Mucosa of stomach (tissue), 1 donor: ENCODE measurements around the gene EHD1.

Experiments
- H3K27me3 ChIP-seq: one replicate; pipeline ENCODE4 v1.7.0; 2013; ENCODE audit warnings: mild to moderate bottlenecking, low read length; ENCODE audit not compliant: control insufficient read depth, insufficient read depth
- H3K36me3 ChIP-seq: one replicate; pipeline ENCODE4 v1.7.0; 2013; ENCODE audit warnings: low read length; ENCODE audit not compliant: control insufficient read depth, insufficient read depth
- H3K4me1 ChIP-seq: one replicate; pipeline ENCODE4 v1.7.0; 2013; ENCODE audit warnings: mild to moderate bottlenecking, low read length; ENCODE audit not compliant: control insufficient read depth, insufficient read depth
- H3K4me3 ChIP-seq: one replicate; pipeline ENCODE4 v1.7.0; 2013; ENCODE audit warnings: low read length
- H3K9ac ChIP-seq: one replicate; pipeline ENCODE4 v1.7.0; 2013; ENCODE audit warnings: mild to moderate bottlenecking, low read length, moderate library complexity
- H3K9me3 ChIP-seq: one replicate; pipeline ENCODE4 v1.7.0; 2013; ENCODE audit warnings: mild to moderate bottlenecking, low read length, moderate library complexity; ENCODE audit not compliant: control insufficient read depth
- donor health status: Pancreatic carcinoma.

EHD1 gene

GRCh38 chr11:64893194-64894069 lies 15.0 kb upstream of the EHD1 start:
- H3K9me3 ChIP-seq: no peaks in the 10 kb centered on the region
- peaks cover 12% of the 10 kb centered on the region for H3K36me3 ChIP-seq
- peaks cover 35% of the 10 kb centered on the region for H3K4me1 ChIP-seq
- no peaks in the 10 kb centered on the region for H3K27me3 ChIP-seq
- H3K9ac ChIP-seq: peak overlapping the region; percentile 98
- peak overlapping the region; percentile 93 for H3K4me3 ChIP-seq

- Histone ChIP-seq H3K4me1 (peaks cover 41% of the 10 kb centered on the region), H3K36me3 (peaks cover 12% of the 10 kb centered on the region), H3K9me3 (no peaks in the 10 kb centered on the region), H3K4me3 (peak overlapping the region; percentile 93), H3K27me3 (no peaks in the 10 kb centered on the region), H3K9ac (peak overlapping the region; percentile 98)
These were observed 14.4 kb upstream of the EHD1 start for GRCh38 chr11:64892838-64893193.

GRCh38 chr11:64892411-64892831 lies 14.0 kb upstream of the EHD1 start:
- H3K27me3 ChIP-seq: no peaks in the 10 kb centered on the region
- peaks cover 45% of the 10 kb centered on the region for H3K4me1 ChIP-seq
- H3K9ac ChIP-seq: peak overlapping the region; percentile 98
- peaks cover 12% of the 10 kb centered on the region for H3K36me3 ChIP-seq
- H3K4me3 ChIP-seq: peak overlapping the region; percentile 93
- no peaks in the 10 kb centered on the region for H3K9me3 ChIP-seq

GRCh38 chr11:64891880-64892279 lies 13.5 kb upstream of the EHD1 start:
- Histone ChIP-seq H3K4me3 (peak overlapping the region; percentile 93), H3K9me3 (no peaks in the 10 kb centered on the region), H3K4me1 (peaks cover 48% of the 10 kb centered on the region), H3K27me3 (no peaks in the 10 kb centered on the region), H3K9ac (peak overlapping the region; percentile 98), H3K36me3 (peaks cover 12% of the 10 kb centered on the region)

- Histone ChIP-seq H3K36me3 (peaks cover 12% of the 10 kb centered on the region), H3K9me3 (no peaks in the 10 kb centered on the region), H3K4me1 (peaks cover 48% of the 10 kb centered on the region), H3K27me3 (no peaks in the 10 kb centered on the region), H3K9ac (peak overlapping the region; percentile 98), H3K4me3 (peak overlapping the region; percentile 93)
These were observed 12.9 kb upstream of the EHD1 start for GRCh38 chr11:64891215-64891848.

GRCh38 chr11:64890522-64890939 lies 12.1 kb upstream of the EHD1 start:
- Histone ChIP-seq H3K4me1 (peaks cover 56% of the 10 kb centered on the region), H3K36me3 (peaks cover 12% of the 10 kb centered on the region), H3K27me3 (no peaks in the 10 kb centered on the region), H3K9ac (peak overlapping the region; percentile 98), H3K9me3 (no peaks in the 10 kb centered on the region), H3K4me3 (peak overlapping the region; percentile 53)

GRCh38 chr11:64888729-64889511 lies 10.5 kb upstream of the EHD1 start:
- no peaks in the 10 kb centered on the region for H3K9me3 ChIP-seq
- H3K9ac ChIP-seq: peak overlapping the region; percentile 62
- H3K36me3 ChIP-seq: peaks cover 12% of the 10 kb centered on the region
- no peaks in the 10 kb centered on the region for H3K27me3 ChIP-seq
- H3K4me3 ChIP-seq: peak overlapping the region; percentile 2
- H3K4me1 ChIP-seq: peaks cover 53% of the 10 kb centered on the region

- Histone ChIP-seq H3K4me3 (peak overlapping the region; percentile 1), H3K9ac (peak overlapping the region; percentile 62), H3K9me3 (no peaks in the 10 kb centered on the region), H3K27me3 (no peaks in the 10 kb centered on the region), H3K36me3 (peaks cover 12% of the 10 kb centered on the region), H3K4me1 (peaks cover 47% of the 10 kb centered on the region)
These were observed 9.9 kb upstream of the EHD1 start for GRCh38 chr11:64888406-64888728.

GRCh38 chr11:64887757-64888405 lies 9.5 kb upstream of the EHD1 start:
- peak overlapping the region; percentile 23 for H3K9ac ChIP-seq
- H3K4me1 ChIP-seq: peaks cover 47% of the 10 kb centered on the region
- peak overlapping the region; percentile 1 for H3K4me3 ChIP-seq
- no peaks in the 10 kb centered on the region for H3K27me3 ChIP-seq
- peaks cover 12% of the 10 kb centered on the region for H3K36me3 ChIP-seq
- H3K9me3 ChIP-seq: no peaks in the 10 kb centered on the region

GRCh38 chr11:64887234-64887756 lies 8.9 kb upstream of the EHD1 start:
- no peaks in the 10 kb centered on the region for H3K27me3 ChIP-seq
- H3K9me3 ChIP-seq: no peaks in the 10 kb centered on the region
- H3K4me3 ChIP-seq: peak overlapping the region; percentile 1
- peaks cover 47% of the 10 kb centered on the region for H3K4me1 ChIP-seq
- H3K36me3 ChIP-seq: peaks cover 6% of the 10 kb centered on the region
- H3K9ac ChIP-seq: peak overlapping the region; percentile 23

GRCh38 chr11:64885367-64886286 lies 7.2 kb upstream of the EHD1 start:
- Histone ChIP-seq H3K4me3 (no peak overlapping the region), H3K36me3 (no peaks in the 10 kb centered on the region), H3K4me1 (peaks cover 46% of the 10 kb centered on the region), H3K9me3 (no peaks in the 10 kb centered on the region), H3K27me3 (no peaks in the 10 kb centered on the region), H3K9ac (no peak overlapping the region)
